H9 (cell line): ENCODE data around the gene ZSWIM8. TPM values are rescaled to one million over a fixed set of nuclear protein-coding genes. Genes with fewer than 3 reads are reported as not detected.
A peak's percentile ranks its signal among the peaks of the same experiment; 100 is the strongest.

Experiments
- DNase-seq: peaks from one replicate; pipeline ENCODE4 v3.0.0-alpha.2; 2017
- H2AFZ ChIP-seq: one replicate; pipeline ENCODE4 v1.6.1; 2013; ENCODE audit warnings: mild to moderate bottlenecking, low read length, control low read depth, moderate library complexity
- H2AK5ac ChIP-seq: 2 replicates; pipeline ENCODE4 v1.6.1; 2013; ENCODE audit warnings: low read length, control low read depth, mixed read lengths; ENCODE audit not compliant: insufficient read length
- H2BK120ac ChIP-seq: one replicate; pipeline ENCODE4 v1.6.1; 2013; ENCODE audit warnings: low read depth, mild to moderate bottlenecking, low read length, control low read depth, inconsistent platforms; ENCODE audit not compliant: poor library complexity, severe bottlenecking
- H2BK12ac ChIP-seq: 2 replicates; pipeline ENCODE4 v1.6.1; 2013; ENCODE audit warnings: low read length, control low read depth, mixed read lengths, low read depth; ENCODE audit not compliant: insufficient read length
- H2BK15ac ChIP-seq: 2 replicates; pipeline ENCODE4 v1.6.1; 2013; ENCODE audit warnings: low read depth, low read length, control low read depth
- H2BK20ac ChIP-seq: one replicate; pipeline ENCODE4 v1.6.1; 2013; ENCODE audit warnings: low read depth, mild to moderate bottlenecking, low read length, control low read depth, inconsistent platforms; ENCODE audit not compliant: poor library complexity, severe bottlenecking
- H2BK5ac ChIP-seq: 2 replicates; pipeline ENCODE4 v1.6.1; 2013; ENCODE audit warnings: low read length, control low read depth, mixed read lengths; ENCODE audit not compliant: insufficient read length
- H3K14ac ChIP-seq: 2 replicates; pipeline ENCODE4 v1.6.1; 2013; ENCODE audit warnings: low read length, control low read depth; ENCODE audit not compliant: insufficient read depth
- H3K18ac ChIP-seq: 2 replicates; pipeline ENCODE4 v1.6.1; 2013; ENCODE audit warnings: low read depth, mild to moderate bottlenecking, mixed read lengths, low read length, control low read depth; ENCODE audit not compliant: insufficient read length
- H3K23ac ChIP-seq: 2 replicates; pipeline ENCODE4 v1.6.1; 2013; ENCODE audit warnings: low read length, control low read depth, mixed read lengths, low read depth; ENCODE audit not compliant: insufficient read length
- H3K23me2 ChIP-seq: 2 replicates; pipeline ENCODE4 v1.6.1; 2013; ENCODE audit warnings: low read depth, mild to moderate bottlenecking, mixed read lengths, low read length, control low read depth; ENCODE audit not compliant: insufficient read length, poor library complexity, severe bottlenecking
- H3K27ac ChIP-seq: 2 replicates; pipeline ENCODE4 v1.5.1; 2013; ENCODE audit warnings: low read length, control low read depth, mixed read lengths, low read depth; ENCODE audit not compliant: insufficient read length
- H3K27me3 ChIP-seq: 2 replicates; pipeline ENCODE4 v1.6.1; 2013; ENCODE audit warnings: low read length, control low read depth, inconsistent platforms; ENCODE audit not compliant: insufficient read depth
- H3K4ac ChIP-seq: 2 replicates; pipeline ENCODE4 v1.6.1; 2013; ENCODE audit warnings: low read depth, mild to moderate bottlenecking, control low read depth, inconsistent platforms, low read length, moderate library complexity
- H3K4me1 ChIP-seq: 2 replicates; pipeline ENCODE4 v1.6.1; 2013; ENCODE audit warnings: low read length, control low read depth, inconsistent platforms; ENCODE audit not compliant: insufficient read depth
- H3K4me2 ChIP-seq: 2 replicates; pipeline ENCODE4 v1.6.1; 2013; ENCODE audit warnings: low read length, control low read depth, mixed read lengths; ENCODE audit not compliant: insufficient read length, insufficient read depth
- H3K56ac ChIP-seq: 2 replicates; pipeline ENCODE4 v1.6.1; 2013; ENCODE audit warnings: low read depth, mild to moderate bottlenecking, mixed read lengths, low read length, control low read depth; ENCODE audit not compliant: insufficient read length
- H3K79me1 ChIP-seq: 2 replicates; pipeline ENCODE4 v1.6.1; 2013; ENCODE audit warnings: low read depth, mild to moderate bottlenecking, moderate library complexity, low read length, control low read depth, inconsistent platforms; ENCODE audit not compliant: insufficient read depth, poor library complexity, severe bottlenecking
- H3K79me2 ChIP-seq: 2 replicates; pipeline ENCODE4 v1.6.1; 2013; ENCODE audit warnings: low read length, control low read depth, inconsistent platforms; ENCODE audit not compliant: insufficient read depth
- H3K9ac ChIP-seq: 2 replicates; pipeline ENCODE4 v1.6.1; 2013; ENCODE audit warnings: low read length, control low read depth, mixed read lengths; ENCODE audit not compliant: insufficient read length; ENCODE audit errors: extremely low read depth
- H3K9me3 ChIP-seq: one replicate; pipeline ENCODE4 v1.6.1; 2013; ENCODE audit warnings: low read depth, low read length, inconsistent platforms; ENCODE audit not compliant: control insufficient read depth
- H3T11ph ChIP-seq: one replicate; pipeline ENCODE4 v1.6.1; 2013; ENCODE audit warnings: mild to moderate bottlenecking, low read length, control low read depth, inconsistent platforms
- H4K20me1 ChIP-seq: one replicate; pipeline ENCODE4 v1.6.1; 2013; ENCODE audit not compliant: control insufficient read depth, insufficient read length, insufficient read depth
- H4K5ac ChIP-seq: 2 replicates; pipeline ENCODE4 v1.6.1; 2013; ENCODE audit warnings: low read depth, mild to moderate bottlenecking, mixed read lengths, low read length, control low read depth; ENCODE audit not compliant: insufficient read length
- H4K8ac ChIP-seq: replicated peaks from 2 replicates; pipeline ENCODE4 v1.6.1; 2013; ENCODE audit warnings: low read length, control low read depth, mixed read lengths, low read depth; ENCODE audit not compliant: insufficient read length
- H4K91ac ChIP-seq: 2 replicates; pipeline ENCODE4 v1.6.1; 2013; ENCODE audit warnings: low read depth, mild to moderate bottlenecking, moderate library complexity, mixed read lengths, low read length, control low read depth; ENCODE audit not compliant: insufficient read length
- H3K27ac Mint-ChIP-seq, 3 experiments: 2 replicates in 2 of 3; 3 replicates in 1 of 3; pipeline ENCODE4 v1.8.0; 2020 to 2021; ENCODE audit warnings: mixed read lengths in 3 of 3, mild to moderate bottlenecking in 1 of 3, moderate library complexity in 1 of 3
- H3K27me3 Mint-ChIP-seq: 2 replicates; pipeline ENCODE4 v1.8.0; 2021; ENCODE audit warnings: low read depth, mild to moderate bottlenecking, moderate library complexity, mixed read lengths
- H3K36me3 Mint-ChIP-seq, 3 experiments: 2 replicates in 2 of 3; 3 replicates in 1 of 3; pipeline ENCODE4 v1.8.0; 2020 to 2021; ENCODE audit warnings: low read depth in 3 of 3, mixed read lengths in 3 of 3; ENCODE audit not compliant: insufficient read depth in 1 of 3
- H3K4me1 Mint-ChIP-seq, 2 experiments: 2 replicates each; pipeline ENCODE4 v1.8.0; 2020; ENCODE audit warnings: mixed read lengths in 2 of 2
- H3K4me3 Mint-ChIP-seq, 2 experiments: 2 replicates in 1 of 2; 3 replicates in 1 of 2; pipeline ENCODE4 v1.8.0; 2020 to 2021; ENCODE audit warnings: mild to moderate bottlenecking in 2 of 2, mixed read lengths in 2 of 2, moderate library complexity in 1 of 2
- H3K9me3 Mint-ChIP-seq, 2 experiments: 2 replicates in 1 of 2; 3 replicates in 1 of 2; pipeline ENCODE4 v1.8.0; 2020; ENCODE audit warnings: mild to moderate bottlenecking in 2 of 2, mixed read lengths in 2 of 2, moderate library complexity in 1 of 2
- WGBS: extraction: QIAGEN DNeasy Blood & Tissue Kit; methylation state at CpG from one replicate; pipeline ENCODE4 v1.1.7; 2013; ENCODE audit warnings: missing lambda C conversion rate, low lambda C conversion rate, mixed read lengths; ENCODE audit not compliant: insufficient read length; ENCODE audit errors: extremely low coverage; 5-methylcytosine and 5-hydroxymethylcytosine counted together
- total RNA-seq: library from RNA; stranded (reverse); gene quantifications from 2 replicates; pipeline ENCODE4 v1.2.1, GENCODE V29; 2021
- TF ChIP-seq, protein P1 (sequence below): fragments of 200-600 bp; sonication (generic); conservative IDR thresholded peaks from 3 replicates; pipeline ENCODE4 v1.8.0; 2021; ENCODE audit warnings: antibody characterized with exemption, mild to moderate bottlenecking

The ZSWIM8 gene
- total RNA-seq, 1 experiment from 2014 or later: 41.0 TPM

DNA sequence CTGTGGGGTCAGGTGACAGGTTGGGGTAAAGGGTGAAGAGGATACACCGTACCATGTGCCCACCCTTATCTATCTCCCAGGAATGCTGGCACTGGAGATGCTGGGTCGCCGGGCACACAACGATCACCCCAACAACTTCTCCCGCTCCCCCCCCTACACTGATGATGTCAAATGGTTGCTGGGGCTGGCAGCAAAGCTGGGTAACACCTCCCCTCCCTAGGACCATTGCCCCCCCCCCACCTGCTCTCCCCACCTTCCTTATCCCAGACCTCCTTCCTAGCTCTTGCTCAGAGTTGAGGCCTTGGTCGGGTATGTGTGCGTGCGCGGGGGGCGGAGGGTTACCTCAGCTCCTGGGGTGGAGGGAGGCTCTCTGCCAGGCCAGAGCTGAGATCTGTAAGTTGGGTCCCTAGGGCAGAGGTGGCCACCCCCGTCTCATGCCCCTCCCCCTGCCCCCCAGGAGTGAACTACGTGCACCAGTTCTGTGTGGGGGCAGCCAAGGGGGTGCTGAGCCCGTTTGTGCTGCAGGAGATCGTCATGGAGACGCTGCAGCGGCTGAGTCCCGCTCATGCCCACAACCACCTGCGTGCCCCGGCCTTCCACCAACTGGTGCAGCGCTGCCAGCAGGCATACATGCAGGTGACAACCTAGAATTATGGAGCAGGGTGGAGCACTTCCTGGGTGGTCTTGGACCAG is 15.3 kb downstream of the ZSWIM8 start:
- TF ChIP-seq, protein P1, sequence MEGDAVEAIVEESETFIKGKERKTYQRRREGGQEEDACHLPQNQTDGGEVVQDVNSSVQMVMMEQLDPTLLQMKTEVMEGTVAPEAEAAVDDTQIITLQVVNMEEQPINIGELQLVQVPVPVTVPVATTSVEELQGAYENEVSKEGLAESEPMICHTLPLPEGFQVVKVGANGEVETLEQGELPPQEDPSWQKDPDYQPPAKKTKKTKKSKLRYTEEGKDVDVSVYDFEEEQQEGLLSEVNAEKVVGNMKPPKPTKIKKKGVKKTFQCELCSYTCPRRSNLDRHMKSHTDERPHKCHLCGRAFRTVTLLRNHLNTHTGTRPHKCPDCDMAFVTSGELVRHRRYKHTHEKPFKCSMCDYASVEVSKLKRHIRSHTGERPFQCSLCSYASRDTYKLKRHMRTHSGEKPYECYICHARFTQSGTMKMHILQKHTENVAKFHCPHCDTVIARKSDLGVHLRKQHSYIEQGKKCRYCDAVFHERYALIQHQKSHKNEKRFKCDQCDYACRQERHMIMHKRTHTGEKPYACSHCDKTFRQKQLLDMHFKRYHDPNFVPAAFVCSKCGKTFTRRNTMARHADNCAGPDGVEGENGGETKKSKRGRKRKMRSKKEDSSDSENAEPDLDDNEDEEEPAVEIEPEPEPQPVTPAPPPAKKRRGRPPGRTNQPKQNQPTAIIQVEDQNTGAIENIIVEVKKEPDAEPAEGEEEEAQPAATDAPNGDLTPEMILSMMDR: no peak
- H4K91ac ChIP-seq: no peak overlapping the region
- H3K23me2 ChIP-seq: no peaks in the 10 kb centered on the region
- H3K79me2 ChIP-seq: no peaks in the 10 kb centered on the region
- H3K27ac ChIP-seq: no peak overlapping the region
- Mint-ChIP-seq H3K9me3 (no peaks in the 10 kb centered on the region), H3K27me3 (no peaks in the 10 kb centered on the region), H3K4me1 (no peaks in the 10 kb centered on the region), H3K27ac (peak overlapping the region in 1 of 3 experiments; percentile 59; a peak in 1 of 7 replicates), H3K4me3 (no peak overlapping the region), H3K36me3 (peaks cover 15 to 70% (median 48%) of the 10 kb centered on the region in 3 experiments; a peak in 6 of 7 replicates)
- H2AK5ac ChIP-seq: no peak overlapping the region
- H2BK5ac ChIP-seq: no peak overlapping the region
- no peak overlapping the region for H3K56ac ChIP-seq
- H3K79me1 ChIP-seq: no peaks in the 10 kb centered on the region
- no peak overlapping the region for H2BK20ac ChIP-seq
- WGBS: no CpG with 5 or more reads among the region's 20 CpGs
- H3K4ac ChIP-seq: no peak overlapping the region
- H3K14ac ChIP-seq: no peak overlapping the region
- no peak overlapping the region for H2BK120ac ChIP-seq
- H2AFZ ChIP-seq: no peak overlapping the region
- no peak overlapping the region for H2BK15ac ChIP-seq
- H3K27me3 ChIP-seq: no peaks in the 10 kb centered on the region
- DNase-seq: no peak
- no peaks in the 10 kb centered on the region for H4K20me1 ChIP-seq
- H4K5ac ChIP-seq: no peak overlapping the region
- H3K9me3 ChIP-seq: no peaks in the 10 kb centered on the region
- H3K4me1 ChIP-seq: no peaks in the 10 kb centered on the region
- no peak overlapping the region for H2BK12ac ChIP-seq
- H4K8ac ChIP-seq: no peak overlapping the region
- no peak overlapping the region for H3T11ph ChIP-seq
- no peak overlapping the region for H3K23ac ChIP-seq
- H3K9ac ChIP-seq: no peak overlapping the region
- no peak overlapping the region for H3K18ac ChIP-seq
- no peak overlapping the region for H3K4me2 ChIP-seq
